GM21576 (cell line): ENCODE measurements around the gene MCCC1.
"Not testable (repeated sequence)": the region's sequence is repeated elsewhere in the genome, so short reads cannot be mapped to it uniquely, and the experiment has no call there.

Source experiments
- ATAC-seq: cut with Tn5 transposase; IDR thresholded peaks from one replicate; pipeline ENCODE4 v1.9.1; 2021; ENCODE audit warnings: mild to moderate bottlenecking, moderate library complexity; ENCODE audit not compliant: unreplicated experiment

MCCC1 gene

GRCh38 chr3:182993486-182994201, 105.7 kb downstream of the MCCC1 start:
- ATAC-seq = not testable (repeated sequence)

GRCh38 chr3:182989566-182989965, 109.7 kb downstream of the MCCC1 start:
- no peak for ATAC-seq

- ATAC-seq = no peak
These were observed 113.3 kb downstream of the MCCC1 start for GRCh38 chr3:182986021-182986420.

- ATAC-seq = no peak
These were observed 115.4 kb downstream of the MCCC1 start for GRCh38 chr3:182983876-182984275.

- ATAC-seq = no peak
These were observed 118.3 kb downstream of the MCCC1 start for GRCh38 chr3:182981038-182981380.

- peak; percentile 86 for ATAC-seq
These were observed 118.9 kb downstream of the MCCC1 start, which contains the start of gene DCUN1D1 for GRCh38 chr3:182980204-182981037. Gene DCUN1D1 (minus strand): TSS chr3:182980538. CDS start chr3:182980489, 49 bp downstream.

- peak; percentile 21 for ATAC-seq
These were observed 119.6 kb downstream of the MCCC1 start for GRCh38 chr3:182979674-182980191.

GRCh38 chr3:182979103-182979673, 120.1 kb downstream of the MCCC1 start:
- ATAC-seq = no peak

- ATAC-seq = no peak
These were observed 120.9 kb downstream of the MCCC1 start for GRCh38 chr3:182978387-182978786.

GRCh38 chr3:182973047-182973446, 126.2 kb downstream of the MCCC1 start:
- no peak for ATAC-seq

GRCh38 chr3:182972387-182972786, 126.9 kb downstream of the MCCC1 start:
- no peak for ATAC-seq

- ATAC-seq = peak; percentile 54
These were observed 127.7 kb downstream of the MCCC1 start for GRCh38 chr3:182971637-182972036.

- no peak for ATAC-seq
These were observed 128.4 kb downstream of the MCCC1 start for GRCh38 chr3:182970811-182971418.

GRCh38 chr3:182969853-182970252, 129.4 kb downstream of the MCCC1 start:
- no peak for ATAC-seq

GRCh38 chr3:182969277-182969676, 130.0 kb downstream of the MCCC1 start:
- ATAC-seq = no peak

GRCh38 chr3:182967218-182968204, 131.8 kb downstream of the MCCC1 start:
- ATAC-seq = peak; percentile 45

GRCh38 chr3:182965861-182966366, 133.4 kb downstream of the MCCC1 start:
- no peak for ATAC-seq
